Thyroid gland (tissue), 4 donors: ENCODE measurements around the gene WDFY2.

Experiments
- POLR2A ChIP-seq, 2 donors: fragments of 450-650 bp; IDR thresholded peaks; one replicate each; pipeline ENCODE4 v1.6.1; 2017; ENCODE audit warnings: antibody characterized with exemption in 2 of 2, mild to moderate bottlenecking in 2 of 2, moderate library complexity in 1 of 2
- TF ChIP-seq, protein P1 (sequence below), 6 experiments: fragments of 200-600 bp in 3 of 6; fragments of 450-650 bp in 3 of 6; sonication (generic) in 3 of 6; IDR thresholded peaks; one replicate each; pipeline ENCODE4 v1.5.1; 2016 to 2019; ENCODE audit warnings: antibody characterized with exemption in 6 of 6, mild to moderate bottlenecking in 2 of 6, inconsistent platforms in 1 of 6, moderate library complexity in 1 of 6

DNA sequence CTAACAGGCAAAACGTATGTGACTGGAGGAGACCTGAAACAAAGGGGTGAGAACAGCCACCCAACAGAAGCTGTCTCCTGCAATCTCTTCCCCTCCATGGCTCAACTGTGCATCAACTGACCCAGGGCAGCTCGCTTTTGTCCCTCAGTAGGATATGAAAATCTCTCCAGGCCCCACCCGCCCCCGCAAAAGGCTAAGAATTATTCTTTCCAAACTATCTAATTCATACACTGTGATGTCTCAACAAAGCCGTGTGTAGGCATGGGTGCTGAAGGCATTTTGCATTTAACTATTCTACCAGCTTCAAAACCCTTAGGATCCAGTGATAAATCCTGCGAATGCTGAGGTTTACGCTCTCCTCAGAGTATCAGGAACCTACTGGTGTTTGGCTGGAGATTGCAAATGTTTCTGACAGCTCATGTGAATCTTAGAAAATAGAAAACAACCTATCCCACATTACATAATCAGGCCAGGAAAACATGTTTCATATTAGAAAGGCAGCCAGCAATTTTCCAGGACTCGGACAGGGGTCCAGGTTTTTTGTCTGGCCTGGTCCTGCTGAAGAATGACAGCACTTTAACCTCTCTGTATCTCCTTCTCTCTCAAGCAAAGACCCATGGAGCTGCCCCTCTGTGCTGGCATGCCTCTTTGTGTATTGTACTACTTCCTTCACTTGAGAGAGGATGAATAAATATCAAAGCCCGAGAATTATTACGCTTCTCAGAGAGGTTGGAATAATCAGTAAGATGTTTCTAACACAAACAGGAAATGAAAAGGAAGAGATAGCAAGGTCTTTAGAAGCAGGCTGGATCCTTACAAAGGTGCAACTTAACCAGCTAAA lies 202.4 kb downstream of the WDFY2 start:
- TF ChIP-seq POLR2A (IDR thresholded peaks at IDR 0.05): no peak
- TF ChIP-seq, protein P1, sequence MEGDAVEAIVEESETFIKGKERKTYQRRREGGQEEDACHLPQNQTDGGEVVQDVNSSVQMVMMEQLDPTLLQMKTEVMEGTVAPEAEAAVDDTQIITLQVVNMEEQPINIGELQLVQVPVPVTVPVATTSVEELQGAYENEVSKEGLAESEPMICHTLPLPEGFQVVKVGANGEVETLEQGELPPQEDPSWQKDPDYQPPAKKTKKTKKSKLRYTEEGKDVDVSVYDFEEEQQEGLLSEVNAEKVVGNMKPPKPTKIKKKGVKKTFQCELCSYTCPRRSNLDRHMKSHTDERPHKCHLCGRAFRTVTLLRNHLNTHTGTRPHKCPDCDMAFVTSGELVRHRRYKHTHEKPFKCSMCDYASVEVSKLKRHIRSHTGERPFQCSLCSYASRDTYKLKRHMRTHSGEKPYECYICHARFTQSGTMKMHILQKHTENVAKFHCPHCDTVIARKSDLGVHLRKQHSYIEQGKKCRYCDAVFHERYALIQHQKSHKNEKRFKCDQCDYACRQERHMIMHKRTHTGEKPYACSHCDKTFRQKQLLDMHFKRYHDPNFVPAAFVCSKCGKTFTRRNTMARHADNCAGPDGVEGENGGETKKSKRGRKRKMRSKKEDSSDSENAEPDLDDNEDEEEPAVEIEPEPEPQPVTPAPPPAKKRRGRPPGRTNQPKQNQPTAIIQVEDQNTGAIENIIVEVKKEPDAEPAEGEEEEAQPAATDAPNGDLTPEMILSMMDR (IDR thresholded peaks at IDR 0.05): no peak
